Gastroesophageal sphincter (tissue), 3 donors: ENCODE measurements around the gene CFTR.

ENCODE experiments used
- CTCF ChIP-seq, 4 experiments: fragments of 200-600 bp in 2 of 4; fragments of 450-650 bp in 2 of 4; sonication (generic) in 1 of 4; IDR thresholded peaks; one replicate each; pipeline ENCODE4 v1.5.1; 2017 to 2019; ENCODE audit warnings: antibody characterized with exemption in 4 of 4, mild to moderate bottlenecking in 2 of 4, moderate library complexity in 2 of 4
- EP300 ChIP-seq: sonication (generic); formaldehyde crosslinking; IDR thresholded peaks from one replicate; pipeline ENCODE4 v1.6.1; 2017; ENCODE audit warnings: antibody characterized with exemption, mild to moderate bottlenecking
- POLR2A ChIP-seq, 2 donors: fragments of 450-650 bp; IDR thresholded peaks; one replicate each; pipeline ENCODE4 v1.6.1; 2017; ENCODE audit warnings: antibody characterized with exemption in 2 of 2, mild to moderate bottlenecking in 2 of 2, moderate library complexity in 1 of 2
- POLR2AphosphoS5 ChIP-seq: sonication (generic); formaldehyde crosslinking; IDR thresholded peaks from one replicate; pipeline ENCODE4 v1.6.1; 2017; ENCODE audit warnings: antibody characterized with exemption

GRCh38 chr7:117630501-117630900 is 150.7 kb downstream of the CFTR start:
- TF ChIP-seq CTCF (IDR thresholded peaks at IDR 0.05): no peak
- no peak for TF ChIP-seq POLR2A (IDR thresholded peaks at IDR 0.05)
- no peak for TF ChIP-seq POLR2AphosphoS5
- no peak for TF ChIP-seq EP300
